Upper lobe of left lung (tissue), 6 donors: ENCODE data around the gene DPH7. TPM values are rescaled to one million over a fixed set of nuclear protein-coding genes. Genes with fewer than 3 reads are reported as not detected.

Experiments used
- ATAC-seq, 2 donors: fragments of 200-7000 bp; cut with Tn5 transposase; one replicate each; pipeline ENCODE4 v1.9.1; 2022; ENCODE audit warnings: mild to moderate bottlenecking in 2 of 2, moderate library complexity in 2 of 2; ENCODE audit not compliant: low FRiP score in 2 of 2
- DNase-seq, 2 donors: peaks; one replicate each; pipeline ENCODE4 v3.0.0-alpha.2; 2019 to 2020
- H3K27ac ChIP-seq, 4 donors: fragments of 200-600 bp; sonication (generic); one replicate each; pipeline ENCODE4 v1.5.1; 2016 to 2019
- H3K27me3 ChIP-seq, 4 donors: fragments of 200-600 bp; sonication (generic); one replicate each; pipeline ENCODE4 v1.5.1; 2017 to 2019
- H3K36me3 ChIP-seq, 4 donors: fragments of 200-600 bp; sonication (generic); one replicate each; pipeline ENCODE4 v1.5.1; 2016 to 2019
- H3K4me1 ChIP-seq, 4 donors: fragments of 200-600 bp; sonication (generic); one replicate each; pipeline ENCODE4 v1.5.1; 2018 to 2019
- H3K4me3 ChIP-seq, 4 donors: fragments of 200-600 bp; sonication (generic); one replicate each; pipeline ENCODE4 v1.5.1; 2017 to 2019; ENCODE audit warnings: mild to moderate bottlenecking in 2 of 4, moderate library complexity in 1 of 4
- H3K9me3 ChIP-seq, 4 donors: fragments of 200-600 bp; sonication (generic); one replicate each; pipeline ENCODE4 v1.5.1; 2018 to 2019
- CTCF ChIP-seq, 6 experiments: fragments of 450-650 bp in 4 of 6; fragments of 200-600 bp in 2 of 6; sonication (generic) in 2 of 6; IDR thresholded peaks; one replicate each; pipeline ENCODE4 v1.5.1; 2016 to 2019; ENCODE audit warnings: antibody characterized with exemption in 6 of 6
- EP300 ChIP-seq, 4 donors: sonication (generic); formaldehyde crosslinking; IDR thresholded peaks; one replicate each; pipeline ENCODE4 v1.5.1; 2017; ENCODE audit warnings: antibody characterized with exemption in 4 of 4, control low read depth in 2 of 4
- POLR2A ChIP-seq, 4 donors: fragments of 450-650 bp; IDR thresholded peaks; one replicate each; pipeline ENCODE4 v1.5.1; 2016 to 2017; ENCODE audit warnings: antibody characterized with exemption in 4 of 4, mild to moderate bottlenecking in 2 of 4
- POLR2AphosphoS5 ChIP-seq, 2 donors: sonication (generic); formaldehyde crosslinking; IDR thresholded peaks; one replicate each; pipeline ENCODE4 v1.5.1; 2017; ENCODE audit warnings: antibody characterized with exemption in 2 of 2
- WGBS, 2 donors: methylation state at CpG; one replicate each; pipeline ENCODE4 v1.1.5; 2017 to 2018; 5-methylcytosine and 5-hydroxymethylcytosine counted together
- total RNA-seq, 6 donors: library from RNA; depleted of rRNA in 4 of 6; stranded (reverse); fragments of >200 nt in 4 of 6; gene quantifications; one replicate each; pipeline versions ENCODE4 v1.1.0 to v1.2.1, GENCODE V29; 2016 to 2021
- donor health status: DM: no; HTN: no; CAD: no; lungs with moderate emphysema.
- donor health status: DM: no; HTN: yes; CAD: no; lungs with severe emphysema.

Gene DPH7
- total RNA-seq, 6 donors from 2014 or later = 25.5 to 115 (median 42.4) TPM

- peak within 1 kb of the TSS; percentile 16 to 82 (median 71) for H3K27ac ChIP-seq
These were observed 12.0 kb upstream of the DPH7 start, which contains the start of gene ZMYND19 for GRCh38 chr9:137590469-137591383. ZMYND19 (minus strand) TSS chr9:137590512; CDS start chr9:137590263, 249 bp downstream.

GRCh38 chr9:137590123-137590468 lies 11.4 kb upstream of the DPH7 start:
- Histone ChIP-seq H3K4me1 (peaks cover 13 to 45% (median 26%) of the 10 kb centered on the region in 4 donors), H3K27me3 (no peaks in the 10 kb centered on the region), H3K27ac (peak overlapping the region in 1 of 4 donors; percentile 68), H3K4me3 (peak overlapping the region; percentile 40 to 97 (median 88)), H3K9me3 (no peaks in the 10 kb centered on the region), H3K36me3 (peaks cover 6 to 33% (median 22%) of the 10 kb centered on the region in 4 donors)
- DNase-seq (no peak), ATAC-seq (no peak)
- WGBS, 2 donors = no CpG with 5 or more reads among the region's 61 CpGs
- TF ChIP-seq EP300 (IDR thresholded peaks at IDR 0.05) (no peak), POLR2A (IDR thresholded peaks at IDR 0.05) (no peak), POLR2AphosphoS5 (IDR thresholded peaks at IDR 0.05) (no peak), CTCF (IDR thresholded peaks at IDR 0.05) (no peak)

More at GRCh38 chr9:137590469-137591383, 12.0 kb upstream of the DPH7 start, which contains the start of gene ZMYND19:
- Histone ChIP-seq H3K27me3 (no peaks in the 10 kb centered on the region), H3K4me3 (peak within 1 kb of the TSS; percentile 81 to 97 (median 94)), H3K36me3 (peaks cover 6 to 27% (median 18%) of the 10 kb centered on the region in 4 donors), H3K9me3 (no peaks in the 10 kb centered on the region), H3K4me1 (peaks cover 13 to 45% (median 26%) of the 10 kb centered on the region in 4 donors)
- ATAC-seq (peak; percentile 95 to 99), DNase-seq (peak; percentile 84 to 99)
- WGBS, 2 donors = 1 to 7% methylated on average over 13 to 59 of the region's 113 CpGs
- TF ChIP-seq CTCF (IDR thresholded peaks at IDR 0.05) (peak in 2 of 6 experiments; percentile 15 to 17), POLR2AphosphoS5 (IDR thresholded peaks at IDR 0.05) (no peak), POLR2A (IDR thresholded peaks at IDR 0.05) (peak in 1 of 4 donors; percentile 60), EP300 (IDR thresholded peaks at IDR 0.05) (no peak)

- peak overlapping the region in 1 of 4 donors; percentile 68 for H3K27ac ChIP-seq
- peaks cover 13 to 45% (median 26%) of the 10 kb centered on the region in 4 donors for H3K4me1 ChIP-seq
- ATAC-seq (no peak), DNase-seq (peak in 1 of 2 donors; percentile 88)
- peaks cover 6 to 33% (median 23%) of the 10 kb centered on the region in 4 donors for H3K36me3 ChIP-seq
- peak in 1 of 6 experiments; percentile 4 for TF ChIP-seq CTCF (IDR thresholded peaks at IDR 0.05)
- no peak for TF ChIP-seq POLR2A (IDR thresholded peaks at IDR 0.05)
- peak overlapping the region; percentile 12 to 97 (median 88) for H3K4me3 ChIP-seq
- WGBS, 2 donors = 20 to 30% methylated on average over 4 to 16 of the region's 58 CpGs
- H3K27me3 ChIP-seq = no peaks in the 10 kb centered on the region
- no peaks in the 10 kb centered on the region for H3K9me3 ChIP-seq
These were observed 10.9 kb upstream of the DPH7 start for GRCh38 chr9:137589441-137590122.

- Histone ChIP-seq H3K36me3 (peaks cover 6 to 38% (median 26%) of the 10 kb centered on the region in 4 donors), H3K4me1 (peaks cover 13 to 45% (median 26%) of the 10 kb centered on the region in 4 donors), H3K27ac (no peak overlapping the region), H3K4me3 (peak overlapping the region in 1 of 4 donors; percentile 97), H3K27me3 (no peaks in the 10 kb centered on the region), H3K9me3 (no peaks in the 10 kb centered on the region)
- no peak for DNase-seq
- WGBS, 2 donors = 86 to 97% methylated on average over 6 of the region's 6 CpGs
- TF ChIP-seq EP300 (IDR thresholded peaks at IDR 0.05) (no peak), POLR2AphosphoS5 (IDR thresholded peaks at IDR 0.05) (no peak), CTCF (IDR thresholded peaks at IDR 0.05) (no peak), POLR2A (IDR thresholded peaks at IDR 0.05) (no peak)
- ATAC-seq = no peak
These were observed 10.2 kb upstream of the DPH7 start for GRCh38 chr9:137588891-137589290.
